H1 (cell line): ENCODE measurements around the gene CBLB. TPM values are rescaled to one million over a fixed set of nuclear protein-coding genes. Genes with fewer than 3 reads are reported as not detected.

Experiments
- CTCF ChIA-PET: fragments of 300-600 bp; sonication (Branson Sonifier 250); formaldehyde crosslinking; loops from one replicate; lab custom pipeline; 2021; ENCODE audit not compliant: partially characterized antibody; lab: Charles Lee
- POLR2A ChIA-PET: fragments of 300-600 bp; sonication (Branson Sonifier 250); formaldehyde crosslinking; loops from one replicate; lab custom pipeline; 2021; ENCODE audit warnings: inconsistent platforms; ENCODE audit not compliant: partially characterized antibody; lab: Charles Lee
- DNase-seq, 2 experiments: peaks; one replicate each; pipeline versions ENCODE4 v3.0.0 to v3.0.0-alpha.2; 2010 to 2022; ENCODE audit warnings: low spot score in 2 of 2, low read depth in 1 of 2, mixed read lengths in 1 of 2
- FAIRE-seq: peaks from 2 replicates; lab custom pipeline; 2011; peaks lifted over from hg19 to GRCh38; lab: Jason Lieb, UNC
- H2AFZ ChIP-seq: 2 replicates; pipeline ENCODE4 v1.8.1; 2012; ENCODE audit warnings: low read length, inconsistent platforms
- H2AK5ac ChIP-seq: 2 replicates; pipeline ENCODE4 v1.6.1; 2013; ENCODE audit warnings: low read depth, low read length
- H2BK120ac ChIP-seq: replicated peaks from 2 replicates; pipeline ENCODE3; 2013; ENCODE audit warnings: low read depth, low read length, inconsistent platforms
- H2BK12ac ChIP-seq: 2 replicates; pipeline ENCODE4 v1.6.1; 2013; ENCODE audit warnings: low read depth, low read length
- H2BK15ac ChIP-seq: 2 replicates; pipeline ENCODE4 v1.6.1; 2013; ENCODE audit warnings: low read length
- H2BK20ac ChIP-seq: 2 replicates; pipeline ENCODE4 v1.6.1; 2013; ENCODE audit warnings: low read length
- H2BK5ac ChIP-seq: 2 replicates; pipeline ENCODE4 v1.6.1; 2013; ENCODE audit warnings: low read depth, low read length
- H3K14ac ChIP-seq: 2 replicates; pipeline ENCODE4 v1.6.1; 2013; ENCODE audit warnings: inconsistent platforms; ENCODE audit not compliant: insufficient read length
- H3K18ac ChIP-seq: 2 replicates; pipeline ENCODE4 v1.6.1; 2013; ENCODE audit warnings: low read length; ENCODE audit errors: extremely low read depth
- H3K23ac ChIP-seq: 2 replicates; pipeline ENCODE4 v1.6.1; 2013; ENCODE audit warnings: inconsistent platforms; ENCODE audit not compliant: insufficient read length
- H3K23me2 ChIP-seq: 2 replicates; pipeline ENCODE4 v1.6.1; 2013; ENCODE audit warnings: low read depth, low read length
- H3K27ac ChIP-seq: 2 replicates; pipeline ENCODE4 v1.6.1; 2011; ENCODE audit warnings: low read depth, low read length, inconsistent platforms
- H3K27me3 ChIP-seq, 4 experiments: replicated peaks in 1 of 4; 1 replicate in 1 of 4; 2 replicates in 3 of 4; pipeline versions ENCODE4 v1.6.1 to v1.8.1; 2011 to 2013; ENCODE audit warnings: low read length in 3 of 4, mild to moderate bottlenecking in 3 of 4, inconsistent platforms in 2 of 4, mixed read lengths in 2 of 4, moderate library complexity in 1 of 4; ENCODE audit not compliant: control insufficient read depth in 3 of 4, insufficient read depth in 3 of 4; ENCODE audit errors: extremely low read depth in 1 of 4
- H3K36me3 ChIP-seq, 4 experiments: 2 replicates each; pipeline versions ENCODE4 v1.6.1 to v1.8.1; 2011 to 2013; ENCODE audit warnings: mild to moderate bottlenecking in 4 of 4, low read length in 3 of 4, moderate library complexity in 2 of 4, control low read depth in 1 of 4, inconsistent platforms in 1 of 4; ENCODE audit not compliant: insufficient read depth in 4 of 4, control insufficient read depth in 2 of 4
- H3K4ac ChIP-seq: replicated peaks from 2 replicates; pipeline ENCODE3; 2013; ENCODE audit warnings: low read length, low read depth, mixed read lengths, inconsistent platforms; ENCODE audit not compliant: insufficient read length
- H3K4me1 ChIP-seq, 4 experiments: replicated peaks in 1 of 4; 1 replicate in 1 of 4; 2 replicates in 3 of 4; pipeline versions ENCODE4 v1.6.1 to v1.8.1; 2011 to 2013; ENCODE audit warnings: low read length in 3 of 4, inconsistent platforms in 2 of 4, mixed read lengths in 1 of 4; ENCODE audit not compliant: insufficient read depth in 4 of 4, control insufficient read depth in 3 of 4
- H3K4me2 ChIP-seq, 2 experiments: 2 replicates each; pipeline versions ENCODE4 v1.6.1 to v1.8.1; 2011 to 2013; ENCODE audit warnings: low read depth in 2 of 2, low read length in 2 of 2, control low read depth in 1 of 2, inconsistent platforms in 1 of 2, mild to moderate bottlenecking in 1 of 2; ENCODE audit not compliant: insufficient read depth in 1 of 2
- H3K4me3 ChIP-seq, 4 experiments: fragments of 200-600, 300-600 bp in 1 of 4; sonication (generic), shearing (Covaris generic), sonication (Bioruptor Twin) in 1 of 4; 2 replicates each; pipeline versions ENCODE4 v1.5.1 to v1.8.1; 2011 to 2016; ENCODE audit warnings: low read length in 4 of 4, low read depth in 3 of 4, control low read depth in 2 of 4, inconsistent platforms in 2 of 4, mild to moderate bottlenecking in 2 of 4, mixed read lengths in 1 of 4, moderate library complexity in 1 of 4; ENCODE audit not compliant: insufficient read depth in 2 of 4; ENCODE audit errors: extremely low read depth in 1 of 4
- H3K56ac ChIP-seq: replicated peaks from 2 replicates; pipeline ENCODE3; 2013; ENCODE audit warnings: low read depth, mild to moderate bottlenecking, mixed read lengths, low read length, inconsistent platforms; ENCODE audit not compliant: insufficient read length
- H3K79me1 ChIP-seq: 2 replicates; pipeline ENCODE4 v1.6.1; 2013; ENCODE audit warnings: low read depth, low read length, control low read depth
- H3K79me2 ChIP-seq, 2 experiments: 2 replicates each; pipeline versions ENCODE4 v1.6.1 to v1.8.1; 2012 to 2013; ENCODE audit warnings: low read length in 2 of 2, mild to moderate bottlenecking in 2 of 2, inconsistent platforms in 1 of 2; ENCODE audit not compliant: insufficient read depth in 2 of 2, control insufficient read depth in 1 of 2
- H3K9ac ChIP-seq, 4 experiments: replicated peaks in 1 of 4; 1 replicate in 1 of 4; 2 replicates in 3 of 4; pipeline versions ENCODE4 v1.6.1 to v1.8.1; 2011 to 2013; ENCODE audit warnings: low read depth in 3 of 4, low read length in 3 of 4, control low read depth in 2 of 4, mild to moderate bottlenecking in 2 of 4, moderate library complexity in 2 of 4, inconsistent platforms in 1 of 4; ENCODE audit errors: extremely low read depth in 1 of 4
- H3K9me3 ChIP-seq, 2 experiments: 2 replicates each; pipeline versions ENCODE4 v1.6.1 to v1.8.1; 2012 to 2013; ENCODE audit warnings: mild to moderate bottlenecking in 2 of 2, moderate library complexity in 2 of 2, control low read depth in 1 of 2, inconsistent platforms in 1 of 2, low read depth in 1 of 2, low read length in 1 of 2, mixed read lengths in 1 of 2; ENCODE audit not compliant: insufficient read depth in 2 of 2
- H4K20me1 ChIP-seq, 2 experiments: replicated peaks in 1 of 2; 2 replicates each; pipeline versions ENCODE3 to v1.8.1; 2011 to 2013; ENCODE audit warnings: inconsistent platforms in 2 of 2, low read length in 2 of 2, mild to moderate bottlenecking in 1 of 2; ENCODE audit not compliant: insufficient read depth in 2 of 2, control insufficient read depth in 1 of 2
- H4K5ac ChIP-seq: 2 replicates; pipeline ENCODE4 v1.6.1; 2013; ENCODE audit warnings: low read length, low read depth, mixed read lengths, inconsistent platforms; ENCODE audit not compliant: insufficient read length
- H4K8ac ChIP-seq: 2 replicates; pipeline ENCODE4 v1.8.0; 2013; ENCODE audit warnings: mild to moderate bottlenecking, moderate library complexity, low read length, inconsistent platforms; ENCODE audit not compliant: insufficient read depth; ENCODE audit errors: extremely low read depth
- H4K91ac ChIP-seq: replicated peaks from 2 replicates; pipeline ENCODE3; 2013; ENCODE audit warnings: low read length, mixed read lengths, inconsistent platforms; ENCODE audit not compliant: insufficient read length
- BACH1 ChIP-seq: IDR thresholded peaks from 2 replicates; pipeline ENCODE4 v1.6.1; 2012; ENCODE audit warnings: low read length, improper control_type of control experiment
- CEBPB ChIP-seq: IDR thresholded peaks from 2 replicates; pipeline ENCODE4 v1.6.1; 2012; ENCODE audit warnings: low read depth, low read length
- CTBP2 ChIP-seq: IDR thresholded peaks from 2 replicates; pipeline ENCODE4 v1.7.0; 2011; ENCODE audit warnings: borderline replicate concordance, mild to moderate bottlenecking, moderate library complexity, mixed read lengths, low read length; ENCODE audit not compliant: insufficient read depth, insufficient read length
- HDAC2 ChIP-seq, 2 experiments: fragments of 300-600 bp in 1 of 2; sonication (generic) in 1 of 2; IDR thresholded peaks; 2 replicates each; pipeline ENCODE4 v1.6.1; 2011 to 2012; ENCODE audit warnings: low read depth in 2 of 2, low read length in 2 of 2, mild to moderate bottlenecking in 2 of 2, moderate library complexity in 2 of 2, borderline replicate concordance in 1 of 2, inconsistent platforms in 1 of 2
- JUN ChIP-seq: IDR thresholded peaks from 2 replicates; pipeline ENCODE4 v1.6.1; 2011; ENCODE audit warnings: low read depth, mild to moderate bottlenecking, improper control_type of control experiment, low read length
- KDM1A ChIP-seq: fragments of 200-600, 300-600 bp; sonication (generic); IDR thresholded peaks from 2 replicates; pipeline ENCODE4 v1.7.1; 2016; ENCODE audit warnings: mild to moderate bottlenecking, low read length, borderline replicate concordance
- MAFK ChIP-seq: IDR thresholded peaks from 2 replicates; pipeline ENCODE4 v1.6.1; 2012; ENCODE audit warnings: low read depth, mild to moderate bottlenecking, improper control_type of control experiment, low read length
- RFX5 ChIP-seq: IDR thresholded peaks from 2 replicates; pipeline ENCODE4 v1.6.1; 2011; ENCODE audit warnings: low read depth, low read length, improper control_type of control experiment, borderline replicate concordance
- SIRT6 ChIP-seq: IDR thresholded peaks from one replicate; pipeline ENCODE4 v1.7.1; 2012; ENCODE audit warnings: low read length, inconsistent platforms
- SUZ12 ChIP-seq: fragments of 200-600 bp; sonication (generic); IDR thresholded peaks from 2 replicates; pipeline ENCODE4 v1.6.1; 2012; ENCODE audit warnings: mild to moderate bottlenecking, inconsistent platforms, low read length, moderate library complexity, mixed read lengths
- ZNF274 ChIP-seq: IDR thresholded peaks from 2 replicates; pipeline ENCODE4 v1.7.0; 2012; ENCODE audit warnings: low read length, borderline replicate concordance; ENCODE audit errors: extremely low read depth
- WGBS, 2 experiments: shearing (Covaris generic) in 1 of 2; methylation state at CpG; one replicate each; pipeline versions ENCODE4 v1.1.6 to v1.1.7; 2013 to 2015; ENCODE audit warnings: low lambda C conversion rate in 2 of 2, mixed read lengths in 2 of 2, inconsistent platforms in 1 of 2, low coverage in 1 of 2, missing lambda C conversion rate in 1 of 2; ENCODE audit not compliant: insufficient replicate concordance in 2 of 2, insufficient coverage in 1 of 2, insufficient read length in 1 of 2; ENCODE audit errors: extremely low coverage in 1 of 2, missing lambda C conversion rate in 1 of 2; 5-methylcytosine and 5-hydroxymethylcytosine counted together
- polyA plus RNA-seq, 7 experiments: library from polyadenylated mRNA; depleted of rRNA in 3 of 7; stranded (reverse) in 5 of 7; unstranded in 2 of 7; fragments of >200 nt in 5 of 7; fragments of 200-250 nt in 2 of 7; gene quantifications; 1 replicate in 5 of 7; 2 replicates in 1 of 7; 4 replicates in 1 of 7; pipeline versions ENCODE4 v1.2.1 to v1.2.3, GENCODE V29; 2011 to 2013; ENCODE audit warnings: missing spikeins in 2 of 7, mixed read lengths in 2 of 7
- total RNA-seq: library from RNA; stranded (reverse); fragmentation: NEBNext Ultra II Directional; extraction: Animal tissue kit (Norgen Biotek cat#: 25700); gene quantifications from 2 replicates; pipeline ENCODE4 v1.2.1, GENCODE V29; 2021
- TF ChIP-seq, protein P1 (sequence below), 3 experiments: IDR thresholded peaks; 1 replicate in 2 of 3; 2 replicates in 1 of 3; pipeline versions ENCODE4 v1.5.1 to v1.6.1; 2011; ENCODE audit warnings: low read length in 3 of 3, mild to moderate bottlenecking in 3 of 3, inconsistent platforms in 2 of 3, low read depth in 1 of 3, moderate library complexity in 1 of 3; ENCODE audit not compliant: insufficient read depth in 1 of 3; ENCODE audit errors: control extremely low read depth in 1 of 3

The CBLB gene
- total and polyA plus RNA-seq, 2 of the 8 experiments (the other 6 are each of a cell fraction or from before 2014, with no cell fraction given), result 14.5 to 26.0 TPM

DNA sequence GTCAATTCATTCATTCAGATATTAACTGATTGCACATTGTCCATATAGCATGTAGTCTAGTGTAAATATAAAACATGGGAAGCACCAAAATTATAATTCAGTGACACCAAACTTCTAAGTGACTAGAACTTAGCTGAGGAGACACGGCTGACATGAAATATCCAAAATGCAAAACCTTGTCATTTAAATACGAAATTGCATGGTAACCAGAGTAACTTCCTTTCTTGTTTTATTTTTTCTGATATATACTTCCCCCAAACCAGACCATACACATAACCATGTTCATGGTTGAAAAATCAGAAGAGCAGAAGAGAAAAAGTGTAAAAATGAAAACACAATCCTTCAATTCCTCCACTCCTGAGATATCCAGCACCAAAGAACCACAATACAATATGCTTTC is 38.0 kb downstream of the CBLB start:
- no peak for FAIRE-seq
- H2BK5ac ChIP-seq, result no peak overlapping the region

More for the DNA sequence above, 38.0 kb downstream of the CBLB start:
- H2BK120ac ChIP-seq, result no peak overlapping the region
- no peak overlapping the region for H2BK15ac ChIP-seq
- TF ChIP-seq SIRT6 (no peak), RFX5 (no peak), CTBP2 (no peak), CEBPB (no peak), KDM1A (no peak), HDAC2 (IDR thresholded peaks at IDR 0.05; ENCODE audit: borderline replicate concordance in 1 of 2, low read depth in 2 of 2, low read length in 2 of 2) (no peak), ZNF274 (no peak), SUZ12 (no peak), MAFK (no peak), BACH1 (no peak), JUN (no peak)
- TF ChIP-seq, protein P1, sequence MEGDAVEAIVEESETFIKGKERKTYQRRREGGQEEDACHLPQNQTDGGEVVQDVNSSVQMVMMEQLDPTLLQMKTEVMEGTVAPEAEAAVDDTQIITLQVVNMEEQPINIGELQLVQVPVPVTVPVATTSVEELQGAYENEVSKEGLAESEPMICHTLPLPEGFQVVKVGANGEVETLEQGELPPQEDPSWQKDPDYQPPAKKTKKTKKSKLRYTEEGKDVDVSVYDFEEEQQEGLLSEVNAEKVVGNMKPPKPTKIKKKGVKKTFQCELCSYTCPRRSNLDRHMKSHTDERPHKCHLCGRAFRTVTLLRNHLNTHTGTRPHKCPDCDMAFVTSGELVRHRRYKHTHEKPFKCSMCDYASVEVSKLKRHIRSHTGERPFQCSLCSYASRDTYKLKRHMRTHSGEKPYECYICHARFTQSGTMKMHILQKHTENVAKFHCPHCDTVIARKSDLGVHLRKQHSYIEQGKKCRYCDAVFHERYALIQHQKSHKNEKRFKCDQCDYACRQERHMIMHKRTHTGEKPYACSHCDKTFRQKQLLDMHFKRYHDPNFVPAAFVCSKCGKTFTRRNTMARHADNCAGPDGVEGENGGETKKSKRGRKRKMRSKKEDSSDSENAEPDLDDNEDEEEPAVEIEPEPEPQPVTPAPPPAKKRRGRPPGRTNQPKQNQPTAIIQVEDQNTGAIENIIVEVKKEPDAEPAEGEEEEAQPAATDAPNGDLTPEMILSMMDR (IDR thresholded peaks at IDR 0.05; ENCODE audit: control extremely low read depth in 1 of 3, insufficient read depth in 1 of 3, low read depth in 1 of 3, low read length in 3 of 3), result no peak
- H4K5ac ChIP-seq, result no peak overlapping the region
- no peaks in the 10 kb centered on the region for H3K79me1 ChIP-seq
- H3K27me3 ChIP-seq, result no peaks in the 10 kb centered on the region
- H3K4me3 ChIP-seq, result no peak overlapping the region
- no peak overlapping the region for H2BK20ac ChIP-seq
- DNase-seq, result no peak
- no peak overlapping the region for H2BK12ac ChIP-seq
- no peak overlapping the region for H2AK5ac ChIP-seq
- WGBS, 2 experiments, result 93% methylated on average over 2 of the region's 2 CpGs; no CpG with 5 or more reads in 1 of the 2 experiments
- peaks cover 0 to 3% (median under 1%) of the 10 kb centered on the region in 4 experiments; a peak in 1 of 7 replicates for H3K4me1 ChIP-seq
- ChIA-PET CTCF (no interaction called here), POLR2A (no interaction called here)
- H3K18ac ChIP-seq, result no peak overlapping the region
- H4K91ac ChIP-seq, result no peak overlapping the region
- H3K79me2 ChIP-seq, result peaks cover 0 to 16% of the 10 kb centered on the region in 2 experiments; a peak in 2 of 4 replicates
- no peak overlapping the region for H3K4ac ChIP-seq
- no peak overlapping the region for H3K9ac ChIP-seq
- no peak overlapping the region for H3K4me2 ChIP-seq
- H3K27ac ChIP-seq, result no peak overlapping the region
- H3K9me3 ChIP-seq, result no peaks in the 10 kb centered on the region
- no peak overlapping the region for H4K8ac ChIP-seq
- no peak overlapping the region for H3K14ac ChIP-seq
- H3K36me3 ChIP-seq, result no peaks in the 10 kb centered on the region
- H2AFZ ChIP-seq, result no peak overlapping the region
- H3K23ac ChIP-seq, result no peak overlapping the region
- no peaks in the 10 kb centered on the region for H3K23me2 ChIP-seq
- no peaks in the 10 kb centered on the region for H4K20me1 ChIP-seq
- no peak overlapping the region for H3K56ac ChIP-seq
